ENCODE measurements around the gene NKX2-4. TPM values are rescaled to one million over a fixed set of nuclear protein-coding genes. Genes with fewer than 3 reads are reported as not detected.

NKX2-4 gene
- total and polyA plus RNA-seq, 2 experiments from 2014 or later, result not detected

GRCh38 chr20:21355981-21356380 is 41.3 kb downstream of the NKX2-4 start:
- Histone ChIP-seq H3F3A (ENCODE audit: insufficient read depth) (peaks cover 39% of the 10 kb centered on the region), H3K4me3 (no peak overlapping the region), H3K27me3 (replicated peaks; ENCODE audit: insufficient read depth) (no peaks in the 10 kb centered on the region), H3K79me2 (ENCODE audit: insufficient read depth) (peaks cover 10% of the 10 kb centered on the region), H4K20me1 (ENCODE audit: insufficient read depth) (no peaks in the 10 kb centered on the region), H3K9me2 (ENCODE audit: insufficient read depth) (no peaks in the 10 kb centered on the region), H3K36me3 (ENCODE audit: low read depth) (peaks cover 36% of the 10 kb centered on the region), H3K9me3 (ENCODE audit: low read depth) (no peaks in the 10 kb centered on the region), H3K4me2 (ENCODE audit: unreplicated experiment) (no peak overlapping the region), H3K4me1 (ENCODE audit: insufficient read depth) (peaks cover 19% of the 10 kb centered on the region), H2AFZ (no peak overlapping the region), H3K27ac (no peak overlapping the region), H3K9ac (no peak overlapping the region)
- WGBS, 2 experiments (ENCODE audit: low coverage in 1 of 2, low lambda C conversion rate in 2 of 2, missing lambda C conversion rate in 2 of 2), result 45 to 67% methylated on average over 1 of the region's 1 CpG
- in situ Hi-C loops (cut with MboI), result no loop called here
- TF ChIP-seq EZH2 (IDR thresholded peaks at IDR 0.05; ENCODE audit: insufficient read depth, poor library complexity, severe bottlenecking), result no peak
- no peak for TF ChIP-seq EZH2phosphoT487 (IDR thresholded peaks at IDR 0.05; ENCODE audit: insufficient read depth, low read depth)
- no peak for DNase-seq

DNA sequence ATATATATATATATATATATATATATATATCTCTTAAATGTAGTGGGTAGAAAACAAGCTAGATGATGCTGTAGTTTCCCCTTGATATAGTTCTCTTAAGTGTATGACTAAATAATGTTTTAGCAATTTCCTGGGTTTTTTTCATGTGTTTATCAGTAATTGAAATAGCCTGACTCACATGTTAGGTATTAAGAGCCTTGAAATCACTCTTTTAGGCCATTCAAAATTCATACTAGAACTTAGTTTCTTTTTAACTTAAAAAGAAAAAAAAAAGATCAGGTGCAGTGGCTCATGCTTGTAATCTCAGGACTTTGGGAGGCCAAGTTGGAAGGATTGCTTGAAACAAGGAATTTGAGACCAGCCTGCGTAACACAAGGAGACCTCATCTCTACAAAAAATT is 44.1 kb downstream of the NKX2-4 start:
- peaks cover 10% of the 10 kb centered on the region; the same call in 1 of the 2 replicates for H3K4me1 ChIP-seq (ENCODE audit: insufficient read depth)
- peaks cover 28% of the 10 kb centered on the region for H3F3A ChIP-seq (ENCODE audit: insufficient read depth)
- H2AFZ ChIP-seq, result no peak overlapping the region
- H4K20me1 ChIP-seq (ENCODE audit: insufficient read depth), result no peaks in the 10 kb centered on the region
- H3K9me3 ChIP-seq (ENCODE audit: low read depth), result no peaks in the 10 kb centered on the region
- no peaks in the 10 kb centered on the region for H3K27me3 ChIP-seq (replicated peaks; ENCODE audit: insufficient read depth)
- DNase-seq, result peak; percentile 81
- H3K36me3 ChIP-seq (ENCODE audit: low read depth), result peaks cover 40% of the 10 kb centered on the region
- WGBS, 2 experiments (ENCODE audit: low coverage in 1 of 2, low lambda C conversion rate in 2 of 2, missing lambda C conversion rate in 2 of 2), result 64 to 80% methylated on average over 1 of the region's 1 CpG
- H3K9me2 ChIP-seq (ENCODE audit: insufficient read depth), result no peaks in the 10 kb centered on the region
- peak overlapping the region; percentile 30 for H3K27ac ChIP-seq
- in situ Hi-C loops (cut with MboI), result no loop called here
- H3K9ac ChIP-seq, result no peak overlapping the region
- H3K4me2 ChIP-seq (ENCODE audit: unreplicated experiment), result no peak overlapping the region
- H3K4me3 ChIP-seq, result no peak overlapping the region
- no peak for TF ChIP-seq EZH2phosphoT487 (IDR thresholded peaks at IDR 0.05; ENCODE audit: insufficient read depth, low read depth)
- no peak for TF ChIP-seq EZH2 (IDR thresholded peaks at IDR 0.05; ENCODE audit: insufficient read depth, poor library complexity, severe bottlenecking)
- peaks cover 10% of the 10 kb centered on the region for H3K79me2 ChIP-seq (ENCODE audit: insufficient read depth)

GRCh38 chr20:21352703-21353102 is 44.6 kb downstream of the NKX2-4 start:
- Histone ChIP-seq H3K36me3 (ENCODE audit: low read depth) (peaks cover 41% of the 10 kb centered on the region), H3K9ac (no peak overlapping the region), H4K20me1 (ENCODE audit: insufficient read depth) (no peaks in the 10 kb centered on the region), H2AFZ (no peak overlapping the region), H3K4me1 (ENCODE audit: insufficient read depth) (peaks cover 10% of the 10 kb centered on the region; the same call in 1 of the 2 replicates), H3K79me2 (ENCODE audit: insufficient read depth) (peaks cover 10% of the 10 kb centered on the region), H3K27ac (peak overlapping the region; percentile 19; the same call in 1 of the 2 replicates), H3K4me3 (no peak overlapping the region), H3K27me3 (replicated peaks; ENCODE audit: insufficient read depth) (no peaks in the 10 kb centered on the region), H3F3A (ENCODE audit: insufficient read depth) (peaks cover 28% of the 10 kb centered on the region), H3K4me2 (ENCODE audit: unreplicated experiment) (peak overlapping the region; percentile 16), H3K9me2 (ENCODE audit: insufficient read depth) (no peaks in the 10 kb centered on the region), H3K9me3 (ENCODE audit: low read depth) (no peaks in the 10 kb centered on the region)
- in situ Hi-C loops (cut with MboI), result no loop called here
- peak; percentile 62 for DNase-seq
- no peak for TF ChIP-seq EZH2 (IDR thresholded peaks at IDR 0.05; ENCODE audit: insufficient read depth, poor library complexity, severe bottlenecking)
- no peak for TF ChIP-seq EZH2phosphoT487 (IDR thresholded peaks at IDR 0.05; ENCODE audit: insufficient read depth, low read depth)

Small RNAs within 50 kb of the gene (small RNA-seq; reads per million reads assigned to genes)
- gene RN7SKP140 (ENCODE audit: low read depth, low replicate concordance), result not detected

Other genes starting within 250 kb of the NKX2-4 start
- gene XRN2, start 94.2 kb downstream of the NKX2-4 start, total RNA-seq (2014; rRNA removed; shearing (Covaris generic)), result 78.9 and 80.9 TPM in 2 replicates
- gene XRN2, start 94.2 kb downstream of the NKX2-4 start, polyA plus RNA-seq (2016; fragmentation: Nextera tagmentation; extraction: Ambion mirVana), result 54.3 and 55.0 TPM in 2 replicates
- gene NKX2-2, start 116.5 kb upstream of the NKX2-4 start, total RNA-seq (2014; rRNA removed; shearing (Covaris generic)), result not detected in 2 replicates
- not detected in 2 replicates for gene NKX2-2, start 116.5 kb upstream of the NKX2-4 start, polyA plus RNA-seq (2016; fragmentation: Nextera tagmentation; extraction: Ambion mirVana)